ENCODE results near the gene GPATCH2.

GRCh38 chr1:217526636-217527035 lies 104.3 kb downstream of the GPATCH2 start:
- TF ChIP-seq EZH2phosphoT487 (IDR thresholded peaks at IDR 0.05; ENCODE audit: borderline replicate concordance, low read depth) = no peak
- TF ChIP-seq EP300 (IDR thresholded peaks at IDR 0.05; ENCODE audit: borderline replicate concordance in 1 of 2, low read depth in 1 of 2, low read length in 1 of 2) = no peak
- no peak for TF ChIP-seq MAX (IDR thresholded peaks at IDR 0.05; ENCODE audit: low read depth)
- TF ChIP-seq YY1 (IDR thresholded peaks at IDR 0.05; ENCODE audit: low read depth) = no peak
- TF ChIP-seq CTCF (IDR thresholded peaks at IDR 0.05) = no peak
- no peak for TF ChIP-seq POLR2AphosphoS5 (IDR thresholded peaks at IDR 0.05; ENCODE audit: low read depth, low read length)
- no peak for TF ChIP-seq REST (IDR thresholded peaks at IDR 0.05; ENCODE audit: low read depth, low read length)
- TF ChIP-seq FOXM1 (IDR thresholded peaks at IDR 0.05; ENCODE audit: low read depth) = no peak
- TF ChIP-seq, protein P1, sequence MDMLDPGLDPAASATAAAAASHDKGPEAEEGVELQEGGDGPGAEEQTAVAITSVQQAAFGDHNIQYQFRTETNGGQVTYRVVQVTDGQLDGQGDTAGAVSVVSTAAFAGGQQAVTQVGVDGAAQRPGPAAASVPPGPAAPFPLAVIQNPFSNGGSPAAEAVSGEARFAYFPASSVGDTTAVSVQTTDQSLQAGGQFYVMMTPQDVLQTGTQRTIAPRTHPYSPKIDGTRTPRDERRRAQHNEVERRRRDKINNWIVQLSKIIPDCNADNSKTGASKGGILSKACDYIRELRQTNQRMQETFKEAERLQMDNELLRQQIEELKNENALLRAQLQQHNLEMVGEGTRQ (IDR thresholded peaks at IDR 0.05; ENCODE audit: borderline replicate concordance, low read depth, low read length) = no peak
- TF ChIP-seq GATA2 (CRISPR knock-in tag; IDR thresholded peaks at IDR 0.05) = no peak
